AG04449 (cell line): Measurements from ENCODE around the gene ZNF771.

Experiments used
- CTCF ChIA-PET: fragments of 350-600 bp; formaldehyde crosslinking; extraction: SDS; loops from one replicate; lab custom pipeline; 2021; ENCODE audit warnings: antibody characterized with exemption; lab: Yijun Ruan, JAX
- POLR2A ChIA-PET: fragments of 400-600, 350-600 bp; formaldehyde crosslinking; extraction: SDS; loops from one replicate; lab custom pipeline; 2020; ENCODE audit warnings: antibody characterized with exemption, inconsistent platforms; lab: Yijun Ruan, JAX
- DNase-seq: peaks from one replicate; pipeline ENCODE4 v3.0.0-alpha.2; 2010; ENCODE audit warnings: low read depth, low spot score
- H3K4me3 ChIP-seq: 2 replicates; pipeline ENCODE4 v1.5.1; 2011; ENCODE audit warnings: low read depth, mild to moderate bottlenecking, control low read depth, low read length
- TF ChIP-seq, protein P1 (sequence below): IDR thresholded peaks from one replicate; pipeline ENCODE4 v1.5.1; 2011; ENCODE audit warnings: mild to moderate bottlenecking, moderate library complexity, low read length, control low read depth, inconsistent platforms; ENCODE audit not compliant: insufficient read depth; ENCODE audit errors: missing control alignments

ZNF771 gene

DNA sequence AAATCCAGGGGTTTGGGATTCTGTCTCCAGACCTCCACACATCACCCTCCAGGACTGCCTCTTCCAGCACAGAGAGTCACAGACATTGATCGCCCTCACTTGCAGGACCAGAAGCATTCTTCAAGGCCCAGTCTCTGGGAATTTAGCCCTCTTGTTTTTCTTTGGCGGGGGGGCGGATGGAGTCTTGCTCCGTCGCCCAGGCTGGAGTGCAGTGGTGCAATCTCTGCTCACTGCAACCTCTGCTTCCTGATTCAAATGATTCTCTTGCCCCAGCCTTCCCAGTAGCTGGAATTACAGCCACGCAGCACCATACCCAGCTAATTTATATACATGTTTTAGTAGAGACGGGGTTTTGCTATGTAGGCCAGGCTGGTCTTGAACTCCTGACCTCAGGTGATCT is 56.7 kb downstream of the ZNF771 start:
- ChIA-PET CTCF (interaction anchor here (1.4 kb wide), 1 partner anchor 14 kb away, joined by 7 read pairs; no protein-coding TSS in a partner anchor), POLR2A (no interaction called here)
- no peak overlapping the region for H3K4me3 ChIP-seq
- no peak for DNase-seq
- TF ChIP-seq, protein P1, sequence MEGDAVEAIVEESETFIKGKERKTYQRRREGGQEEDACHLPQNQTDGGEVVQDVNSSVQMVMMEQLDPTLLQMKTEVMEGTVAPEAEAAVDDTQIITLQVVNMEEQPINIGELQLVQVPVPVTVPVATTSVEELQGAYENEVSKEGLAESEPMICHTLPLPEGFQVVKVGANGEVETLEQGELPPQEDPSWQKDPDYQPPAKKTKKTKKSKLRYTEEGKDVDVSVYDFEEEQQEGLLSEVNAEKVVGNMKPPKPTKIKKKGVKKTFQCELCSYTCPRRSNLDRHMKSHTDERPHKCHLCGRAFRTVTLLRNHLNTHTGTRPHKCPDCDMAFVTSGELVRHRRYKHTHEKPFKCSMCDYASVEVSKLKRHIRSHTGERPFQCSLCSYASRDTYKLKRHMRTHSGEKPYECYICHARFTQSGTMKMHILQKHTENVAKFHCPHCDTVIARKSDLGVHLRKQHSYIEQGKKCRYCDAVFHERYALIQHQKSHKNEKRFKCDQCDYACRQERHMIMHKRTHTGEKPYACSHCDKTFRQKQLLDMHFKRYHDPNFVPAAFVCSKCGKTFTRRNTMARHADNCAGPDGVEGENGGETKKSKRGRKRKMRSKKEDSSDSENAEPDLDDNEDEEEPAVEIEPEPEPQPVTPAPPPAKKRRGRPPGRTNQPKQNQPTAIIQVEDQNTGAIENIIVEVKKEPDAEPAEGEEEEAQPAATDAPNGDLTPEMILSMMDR: no peak
